HepG2 (cell line): ENCODE data around the gene RAB39A. TPM values are rescaled to one million over a fixed set of nuclear protein-coding genes. Genes with fewer than 3 reads are reported as not detected.

Experiments
- ZNF781 ChIP-seq: sonication (generic); formaldehyde crosslinking; IDR thresholded peaks from 2 replicates; pipeline ENCODE4 v1.5.1; 2020; ENCODE audit warnings: borderline replicate concordance, mild to moderate bottlenecking, missing genetic modification reagents; ENCODE audit errors: not compliant biosample characterization
- polyA plus RNA-seq, 8 experiments: library from polyadenylated mRNA; depleted of rRNA in 3 of 8; stranded (reverse) in 7 of 8; unstranded in 1 of 8; fragments of >200 nt; fragmentation: Illumina TruSeq in 4 of 8; extraction: Trizol in 4 of 8; gene quantifications; 2 replicates each; pipeline versions ENCODE4 v1.2.1 to v1.2.3, GENCODE V29; 2011 to 2016; ENCODE audit warnings: low read depth in 4 of 8, missing spikeins in 1 of 8, mixed read lengths in 1 of 8; ENCODE audit not compliant: insufficient read depth in 1 of 8
- total RNA-seq, 5 experiments: library from RNA; depleted of rRNA; stranded (reverse); fragments of >200 nt; fragmentation: Illumina TruSeq; extraction: Trizol; gene quantifications; 2 replicates each; pipeline ENCODE4 v1.2.3, GENCODE V29; 2016; ENCODE audit warnings: low read depth in 1 of 5
- TF ChIP-seq, protein P1 (sequence below): sonication (generic); formaldehyde crosslinking; IDR thresholded peaks from one replicate; pipeline ENCODE4 v1.5.1; 2020; ENCODE audit warnings: mild to moderate bottlenecking, missing genetic modification reagents; ENCODE audit errors: not compliant biosample characterization
- TF ChIP-seq, protein P2 (sequence below): sonication (generic); formaldehyde crosslinking; IDR thresholded peaks from 2 replicates; pipeline ENCODE4 v1.4.0; 2020; ENCODE audit warnings: missing genetic modification reagents

The RAB39A gene
- total and polyA plus RNA-seq, 2 of the 13 experiments (the other 11 are each of a cell fraction or from before 2014, with no cell fraction given): not detected

DNA sequence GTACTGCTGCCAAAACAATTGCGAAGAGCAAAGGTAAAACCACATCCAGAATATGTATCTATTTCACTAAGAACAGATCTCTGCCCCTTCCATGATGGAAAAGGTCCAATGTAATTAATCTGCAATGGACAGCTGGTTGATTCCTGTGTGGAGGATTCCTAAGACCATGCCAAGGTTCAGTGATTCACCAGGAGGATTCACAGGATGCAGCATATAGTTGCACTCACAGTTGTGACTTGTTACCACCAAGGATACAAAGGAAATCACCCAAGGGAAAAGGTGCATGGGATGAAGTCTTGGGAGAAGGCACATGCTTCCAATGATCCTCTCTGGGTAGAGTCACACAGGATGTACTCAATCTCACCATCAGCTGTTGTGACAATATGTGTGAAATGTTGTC lies 45.4 kb downstream of the RAB39A start (continued):
- TF ChIP-seq, protein P1, sequence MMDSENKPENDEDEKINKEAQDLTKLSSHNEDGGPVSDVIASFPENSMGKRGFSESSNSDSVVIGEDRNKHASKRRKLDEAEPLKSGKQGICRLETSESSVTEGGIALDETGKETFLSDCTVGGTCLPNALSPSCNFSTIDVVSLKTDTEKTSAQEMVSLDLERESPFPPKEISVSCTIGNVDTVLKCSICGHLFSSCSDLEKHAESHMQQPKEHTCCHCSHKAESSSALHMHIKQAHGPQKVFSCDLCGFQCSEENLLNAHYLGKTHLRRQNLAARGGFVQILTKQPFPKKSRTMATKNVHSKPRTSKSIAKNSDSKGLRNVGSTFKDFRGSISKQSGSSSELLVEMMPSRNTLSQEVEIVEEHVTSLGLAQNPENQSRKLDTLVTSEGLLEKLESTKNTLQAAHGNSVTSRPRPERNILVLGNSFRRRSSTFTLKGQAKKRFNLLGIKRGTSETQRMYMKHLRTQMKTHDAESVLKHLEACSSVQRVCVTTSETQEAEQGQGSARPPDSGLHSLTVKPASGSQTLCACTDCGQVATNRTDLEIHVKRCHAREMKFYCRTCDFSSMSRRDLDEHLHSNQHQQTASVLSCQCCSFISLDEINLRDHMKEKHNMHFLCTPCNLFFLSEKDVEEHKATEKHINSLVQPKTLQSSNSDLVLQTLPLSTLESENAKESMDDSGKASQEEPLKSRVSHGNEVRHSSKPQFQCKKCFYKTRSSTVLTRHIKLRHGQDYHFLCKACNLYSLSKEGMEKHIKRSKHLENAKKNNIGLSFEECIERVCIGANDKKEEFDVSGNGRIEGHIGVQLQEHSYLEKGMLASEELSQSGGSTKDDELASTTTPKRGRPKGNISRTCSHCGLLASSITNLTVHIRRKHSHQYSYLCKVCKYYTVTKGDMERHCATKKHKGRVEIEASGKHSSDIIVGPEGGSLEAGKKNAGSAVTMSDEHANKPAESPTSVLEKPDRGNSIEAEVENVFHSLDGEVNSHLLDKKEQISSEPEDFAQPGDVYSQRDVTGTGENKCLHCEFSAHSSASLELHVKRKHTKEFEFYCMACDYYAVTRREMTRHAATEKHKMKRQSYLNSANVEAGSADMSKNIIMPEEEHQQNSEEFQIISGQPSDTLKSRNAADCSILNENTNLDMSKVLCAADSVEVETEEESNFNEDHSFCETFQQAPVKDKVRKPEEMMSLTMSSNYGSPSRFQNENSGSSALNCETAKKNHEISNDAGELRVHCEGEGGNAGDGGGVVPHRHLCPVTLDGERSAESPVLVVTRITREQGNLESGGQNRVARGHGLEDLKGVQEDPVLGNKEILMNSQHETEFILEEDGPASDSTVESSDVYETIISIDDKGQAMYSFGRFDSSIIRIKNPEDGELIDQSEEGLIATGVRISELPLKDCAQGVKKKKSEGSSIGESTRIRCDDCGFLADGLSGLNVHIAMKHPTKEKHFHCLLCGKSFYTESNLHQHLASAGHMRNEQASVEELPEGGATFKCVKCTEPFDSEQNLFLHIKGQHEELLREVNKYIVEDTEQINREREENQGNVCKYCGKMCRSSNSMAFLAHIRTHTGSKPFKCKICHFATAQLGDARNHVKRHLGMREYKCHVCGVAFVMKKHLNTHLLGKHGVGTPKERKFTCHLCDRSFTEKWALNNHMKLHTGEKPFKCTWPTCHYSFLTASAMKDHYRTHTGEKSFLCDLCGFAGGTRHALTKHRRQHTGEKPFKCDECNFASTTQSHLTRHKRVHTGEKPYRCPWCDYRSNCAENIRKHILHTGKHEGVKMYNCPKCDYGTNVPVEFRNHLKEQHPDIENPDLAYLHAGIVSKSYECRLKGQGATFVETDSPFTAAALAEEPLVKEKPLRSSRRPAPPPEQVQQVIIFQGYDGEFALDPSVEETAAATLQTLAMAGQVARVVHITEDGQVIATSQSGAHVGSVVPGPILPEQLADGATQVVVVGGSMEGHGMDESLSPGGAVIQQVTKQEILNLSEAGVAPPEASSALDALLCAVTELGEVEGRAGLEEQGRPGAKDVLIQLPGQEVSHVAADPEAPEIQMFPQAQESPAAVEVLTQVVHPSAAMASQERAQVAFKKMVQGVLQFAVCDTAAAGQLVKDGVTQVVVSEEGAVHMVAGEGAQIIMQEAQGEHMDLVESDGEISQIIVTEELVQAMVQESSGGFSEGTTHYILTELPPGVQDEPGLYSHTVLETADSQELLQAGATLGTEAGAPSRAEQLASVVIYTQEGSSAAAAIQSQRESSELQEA (CRISPR knock-in tag): no peak
- TF ChIP-seq, protein P2, sequence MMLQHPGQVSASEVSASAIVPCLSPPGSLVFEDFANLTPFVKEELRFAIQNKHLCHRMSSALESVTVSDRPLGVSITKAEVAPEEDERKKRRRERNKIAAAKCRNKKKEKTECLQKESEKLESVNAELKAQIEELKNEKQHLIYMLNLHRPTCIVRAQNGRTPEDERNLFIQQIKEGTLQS (CRISPR knock-in tag): no peak
- TF ChIP-seq ZNF781 (CRISPR knock-in tag): no peak
